Inflammatory macrophage (primary cell): Measurements from ENCODE around the gene PIP5K1C.

Source experiments
- DNase-seq, 2 donors: peaks; one replicate each; pipeline ENCODE4 v3.0.0-alpha.2; 2020 to 2022

The PIP5K1C gene

GRCh38 chr19:3721131-3721886, 21.0 kb upstream of the PIP5K1C start:
- peak; percentile 76 to 79 for DNase-seq

DNA sequence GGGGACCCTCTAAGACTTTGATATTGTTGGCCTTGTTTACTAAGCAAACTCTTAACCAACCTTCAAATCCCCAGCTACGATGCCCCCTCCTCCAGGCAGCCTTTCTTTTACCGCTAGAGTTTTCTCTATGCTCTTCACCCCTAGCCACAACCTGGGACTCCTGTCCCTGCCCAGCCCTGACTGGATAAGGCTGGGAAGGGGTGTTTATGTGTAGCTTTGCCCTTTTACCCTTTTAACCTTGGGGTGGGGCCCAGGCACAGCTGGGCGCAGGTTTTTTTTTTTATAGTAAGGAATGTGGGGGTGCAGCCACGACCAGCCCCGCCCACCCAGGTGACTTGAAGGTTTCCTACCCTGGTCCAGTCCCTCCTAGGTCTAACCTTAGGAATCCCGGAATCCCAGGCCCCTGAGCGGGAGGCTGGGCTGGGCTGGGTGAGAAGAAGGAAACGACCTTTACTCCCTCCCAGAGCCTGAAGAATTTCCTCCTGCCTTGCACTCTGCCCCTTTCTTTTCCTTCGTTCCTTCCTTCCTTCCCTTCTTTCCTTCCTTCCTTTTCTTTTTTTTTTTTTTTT, 20.2 kb upstream of the PIP5K1C start:
- DNase-seq = no peak

DNA sequence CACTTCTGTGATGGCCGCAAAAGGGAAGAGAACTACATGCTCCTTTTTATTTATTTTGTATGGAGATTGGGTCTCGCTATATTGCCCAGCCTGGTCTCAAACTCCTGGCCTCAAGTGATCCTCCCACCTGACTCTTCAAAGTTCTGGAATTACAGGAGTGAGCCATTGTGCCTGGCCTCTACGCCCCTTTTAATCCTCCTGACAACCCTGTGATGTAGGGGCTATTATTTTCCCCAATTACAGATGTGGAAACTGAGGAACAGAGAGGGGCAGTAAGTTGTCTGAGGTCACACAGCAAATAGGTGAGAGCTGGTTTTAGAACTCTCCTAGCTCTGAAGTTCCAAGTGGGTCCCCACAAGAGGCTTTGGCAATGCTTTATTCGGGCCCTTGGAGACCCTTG, 19.6 kb upstream of the PIP5K1C start:
- no peak for DNase-seq

GRCh38 chr19:3716147-3716668, 15.9 kb upstream of the PIP5K1C start:
- no peak for DNase-seq

- DNase-seq = no peak
Measured at GRCh38 chr19:3712663-3713611, 12.7 kb upstream of the PIP5K1C start.

GRCh38 chr19:3710265-3710812, 10.1 kb upstream of the PIP5K1C start:
- DNase-seq = peak; percentile 94 to 97

- no peak for DNase-seq
Measured at GRCh38 chr19:3708207-3708931, 8.1 kb upstream of the PIP5K1C start, which contains the start of gene TJP3. TJP3 (plus strand) TSS chr19:3708384; CDS start chr19:3728433, 20,049 bp downstream.

DNA sequence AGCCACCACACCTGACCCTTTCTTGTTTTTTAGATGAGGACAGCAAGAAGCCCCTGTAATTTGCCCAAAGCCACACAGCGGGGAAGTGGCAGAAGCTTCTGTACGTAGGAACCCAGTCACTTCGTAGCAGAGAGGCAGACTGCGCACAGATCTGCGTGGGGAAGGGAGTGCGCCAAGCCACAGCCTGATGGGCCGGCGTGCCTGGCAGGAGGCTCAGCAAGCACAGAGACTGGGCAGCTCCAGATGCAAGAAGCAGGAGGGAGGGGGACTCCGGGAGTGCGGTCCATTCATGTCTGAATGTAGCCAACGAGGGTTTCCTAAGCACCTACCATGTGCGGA, 7.6 kb upstream of the PIP5K1C start:
- no peak for DNase-seq

DNA sequence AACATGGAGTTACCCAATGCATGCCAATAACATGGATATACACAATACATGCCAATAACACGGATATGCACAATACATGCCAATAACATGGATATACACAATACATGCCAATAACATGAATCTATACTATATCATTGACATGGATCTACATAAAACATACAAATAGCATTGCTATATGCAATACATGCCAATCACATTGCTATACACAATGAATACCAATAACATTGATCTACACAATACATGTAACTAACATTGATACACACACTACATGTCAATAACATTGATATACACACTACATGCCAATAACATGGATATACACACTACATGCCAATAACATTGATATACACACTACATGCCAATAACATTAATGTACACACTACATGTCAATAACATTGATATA, 932 bp upstream of the PIP5K1C start:
- DNase-seq = no peak

GRCh38 chr19:3699741-3700241, 477 bp downstream of the PIP5K1C start:
- no peak for DNase-seq

GRCh38 chr19:3698974-3699740, 1.1 kb downstream of the PIP5K1C start:
- DNase-seq = peak; percentile 84 to 93

DNA sequence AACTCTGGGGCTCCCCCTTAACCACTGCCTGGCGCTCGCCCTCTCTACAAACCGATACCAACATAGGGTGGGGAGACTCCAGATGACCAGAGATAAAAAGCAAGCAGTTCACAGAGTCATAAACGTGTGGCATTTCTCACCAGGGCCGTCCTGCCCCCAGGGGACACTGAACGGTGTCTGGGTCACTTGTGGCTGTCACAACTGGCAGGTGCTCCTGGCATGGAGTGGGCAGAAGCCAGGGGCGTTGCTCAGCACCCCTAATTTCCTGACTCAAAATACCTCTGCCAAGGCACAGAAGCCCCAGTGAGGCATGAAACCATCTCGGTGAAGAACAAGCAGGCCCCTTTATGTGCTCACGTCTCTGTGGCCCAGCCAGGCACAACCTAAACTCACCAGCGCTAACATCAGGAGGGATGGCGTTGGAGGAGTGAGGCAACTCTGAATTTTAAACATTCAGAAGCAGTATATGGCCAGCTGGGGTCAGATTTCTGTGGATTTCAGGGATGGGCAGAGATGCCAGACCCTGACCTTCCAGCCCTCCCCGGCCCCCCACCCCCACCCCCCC, 1.8 kb downstream of the PIP5K1C start:
- DNase-seq = no peak

- DNase-seq = no peak
Measured at GRCh38 chr19:3697671-3698385, 2.4 kb downstream of the PIP5K1C start.

DNA sequence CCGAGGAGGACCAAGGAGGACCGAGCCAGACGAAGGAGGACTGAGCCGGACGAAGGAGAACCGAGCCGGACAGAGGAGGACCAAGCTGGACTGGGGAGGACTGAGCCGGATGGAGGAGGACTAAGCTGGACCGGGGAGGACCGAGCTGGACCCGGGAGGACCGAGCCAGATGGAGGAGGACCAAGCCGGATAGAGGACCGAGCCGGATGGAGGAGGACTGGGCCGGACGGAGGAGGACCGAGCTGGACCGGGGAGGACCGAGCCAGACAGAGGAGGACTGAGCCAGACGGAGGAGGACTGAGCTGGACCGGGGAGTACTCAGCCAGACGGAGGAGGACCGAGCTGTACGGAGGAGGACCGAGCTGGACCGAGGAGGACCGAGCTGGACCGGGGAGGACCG, 3.2 kb downstream of the PIP5K1C start:
- DNase-seq = no peak

GRCh38 chr19:3696660-3696995, 3.6 kb downstream of the PIP5K1C start:
- no peak for DNase-seq

GRCh38 chr19:3695986-3696659, 4.1 kb downstream of the PIP5K1C start:
- DNase-seq = no peak

- no peak for DNase-seq
Measured at GRCh38 chr19:3695124-3695733, 5.0 kb downstream of the PIP5K1C start.

GRCh38 chr19:3694361-3695123, 5.7 kb downstream of the PIP5K1C start:
- DNase-seq = no peak
